HG03025 (cell line): ENCODE data around the gene DTX3.
"Not testable (repeated sequence)": the region's sequence is repeated elsewhere in the genome, so short reads cannot be mapped to it uniquely, and the experiment has no call there.

Experiments
- ATAC-seq: cut with Tn5 transposase; IDR thresholded peaks from one replicate; pipeline ENCODE4 v1.9.1; 2021; ENCODE audit warnings: mild to moderate bottlenecking, moderate library complexity; ENCODE audit not compliant: unreplicated experiment, low FRiP score

The DTX3 gene

DNA sequence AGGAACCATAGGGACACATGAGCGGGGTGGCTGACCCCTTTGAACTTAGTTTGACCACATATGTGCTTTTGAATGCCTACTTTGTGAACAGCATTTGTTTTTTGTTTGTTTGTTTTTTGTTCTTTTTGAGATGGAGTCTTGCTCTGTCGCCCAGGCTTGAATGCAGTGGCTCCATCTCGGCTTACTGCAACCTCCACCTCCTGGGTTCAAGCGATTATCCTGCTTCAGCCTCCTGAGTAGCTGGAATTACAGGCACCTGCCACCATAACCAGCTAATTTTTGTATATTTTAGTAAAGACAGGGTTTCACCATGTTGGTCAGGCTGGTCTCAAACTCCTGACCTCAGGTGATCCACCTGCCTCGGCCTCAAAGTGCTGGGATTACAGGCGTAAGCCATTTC, 13.8 kb downstream of the DTX3 start:
- not testable (repeated sequence) for ATAC-seq

- ATAC-seq: no peak
Observed at GRCh38 chr12:57618966-57619433, 14.4 kb downstream of the DTX3 start.

GRCh38 chr12:57619434-57620244, 15.0 kb downstream of the DTX3 start:
- no peak for ATAC-seq

DNA sequence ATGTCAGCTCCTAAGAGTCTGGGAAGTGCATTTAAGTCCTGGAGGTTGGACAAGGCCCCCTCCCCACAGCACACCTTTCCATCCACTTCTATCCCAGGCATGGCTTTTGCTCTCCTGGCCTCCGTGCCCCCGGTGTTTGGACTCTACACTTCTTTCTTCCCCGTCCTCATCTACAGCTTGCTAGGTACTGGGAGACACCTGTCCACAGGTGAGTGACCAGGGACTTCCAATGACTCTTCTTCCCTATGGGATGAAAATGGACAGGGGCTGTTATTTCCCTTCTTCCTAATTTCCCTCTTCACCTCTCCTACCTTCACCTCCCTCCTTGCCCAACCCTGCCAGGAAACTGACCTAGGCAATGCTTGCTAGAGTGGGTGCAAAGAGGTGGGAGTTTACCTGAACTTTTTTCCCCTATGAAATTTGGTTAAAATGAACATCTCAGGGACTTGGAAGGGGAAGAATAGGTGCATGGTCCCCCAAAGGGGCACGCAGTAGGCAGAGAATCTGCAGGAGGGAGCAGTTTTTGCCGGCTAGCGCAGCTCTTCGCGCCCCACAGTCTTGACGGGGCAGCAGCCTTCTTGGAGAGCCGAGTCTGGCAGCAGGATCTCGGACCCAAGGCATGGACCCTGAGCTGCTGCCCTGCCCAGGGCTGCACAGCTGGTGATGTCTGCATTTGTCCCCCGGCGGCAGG, 15.8 kb downstream of the DTX3 start:
- ATAC-seq: no peak

DNA sequence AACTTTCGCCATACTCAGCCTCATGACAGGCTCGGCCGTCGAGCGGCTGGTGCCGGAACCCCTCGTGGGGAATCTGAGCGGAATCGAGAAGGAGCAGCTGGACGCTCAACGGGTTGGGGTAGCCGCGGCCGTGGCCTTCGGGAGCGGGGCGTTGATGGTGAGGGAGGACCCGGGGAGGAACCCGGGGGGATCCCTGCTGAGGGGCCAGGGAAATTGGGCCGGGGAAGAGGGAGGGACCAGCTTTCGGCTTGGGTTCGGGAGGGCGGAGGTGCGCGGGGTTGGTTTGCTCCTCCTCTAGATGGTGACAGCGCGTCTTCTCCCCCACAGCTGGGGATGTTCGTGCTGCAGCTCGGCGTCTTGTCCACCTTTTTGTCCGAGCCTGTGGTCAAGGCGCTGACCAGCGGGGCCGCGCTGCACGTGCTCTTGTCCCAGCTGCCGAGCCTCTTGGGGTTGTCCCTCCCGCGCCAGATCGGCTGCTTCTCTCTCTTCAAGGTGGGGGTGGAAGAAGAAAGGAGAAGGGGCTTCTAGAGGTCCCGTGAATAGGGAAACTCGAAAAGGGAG, 16.4 kb downstream of the DTX3 start:
- ATAC-seq: no peak

- no peak for ATAC-seq
Observed at GRCh38 chr12:57621497-57622292, 17.1 kb downstream of the DTX3 start.

- ATAC-seq: no peak
Observed at GRCh38 chr12:57622293-57623245, 17.9 kb downstream of the DTX3 start.

DNA sequence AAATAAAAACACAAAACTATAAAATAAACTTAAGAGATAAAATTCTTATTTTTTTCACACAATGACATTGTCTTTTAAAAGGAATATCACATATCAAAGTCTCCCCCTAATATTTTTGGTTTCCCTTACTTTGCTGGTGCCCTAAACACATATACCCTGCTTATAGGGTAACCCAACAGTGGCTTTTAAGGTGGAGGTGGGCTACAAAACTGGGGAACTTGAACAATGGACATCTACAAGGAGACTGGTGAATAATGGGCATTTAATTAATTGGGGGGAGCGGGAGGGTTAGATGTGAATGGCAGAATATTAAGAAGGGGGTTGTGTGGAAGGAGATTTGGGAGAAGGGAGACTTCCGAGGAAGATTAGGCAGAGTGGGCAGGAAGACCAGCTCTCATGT, 18.8 kb downstream of the DTX3 start:
- no peak for ATAC-seq

DNA sequence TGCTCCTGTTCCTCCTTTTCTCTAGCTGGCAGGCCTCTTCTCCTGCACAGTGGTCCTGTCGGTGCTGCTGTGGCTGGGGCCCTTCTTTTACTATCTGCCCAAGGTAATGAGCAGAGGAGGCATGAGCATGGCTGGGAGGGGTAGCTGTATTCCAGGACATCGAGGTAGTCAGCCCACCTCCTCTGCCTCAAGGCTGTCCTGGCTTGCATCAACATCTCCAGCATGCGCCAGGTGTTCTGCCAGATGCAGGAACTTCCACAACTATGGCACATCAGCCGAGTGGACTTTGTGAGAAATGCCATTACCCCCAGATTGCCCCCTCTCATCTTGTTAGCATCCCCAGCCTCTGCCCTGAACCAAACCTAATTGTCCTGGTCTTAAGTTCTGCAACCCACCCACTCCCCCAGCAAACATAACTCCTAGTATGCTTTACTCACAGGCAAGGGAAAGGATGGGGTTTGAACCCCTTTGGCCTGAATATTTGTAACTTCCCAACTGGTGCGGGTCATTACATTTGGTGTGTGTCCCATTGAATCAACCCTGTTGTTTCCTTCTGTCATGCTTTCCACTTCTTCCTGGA, 19.3 kb downstream of the DTX3 start:
- ATAC-seq: no peak

GRCh38 chr12:57624441-57625220, 20.0 kb downstream of the DTX3 start:
- no peak for ATAC-seq

- ATAC-seq: no peak
Observed at GRCh38 chr12:57625261-57626032, 20.8 kb downstream of the DTX3 start.

GRCh38 chr12:57626111-57626920, 21.7 kb downstream of the DTX3 start:
- ATAC-seq: no peak

DNA sequence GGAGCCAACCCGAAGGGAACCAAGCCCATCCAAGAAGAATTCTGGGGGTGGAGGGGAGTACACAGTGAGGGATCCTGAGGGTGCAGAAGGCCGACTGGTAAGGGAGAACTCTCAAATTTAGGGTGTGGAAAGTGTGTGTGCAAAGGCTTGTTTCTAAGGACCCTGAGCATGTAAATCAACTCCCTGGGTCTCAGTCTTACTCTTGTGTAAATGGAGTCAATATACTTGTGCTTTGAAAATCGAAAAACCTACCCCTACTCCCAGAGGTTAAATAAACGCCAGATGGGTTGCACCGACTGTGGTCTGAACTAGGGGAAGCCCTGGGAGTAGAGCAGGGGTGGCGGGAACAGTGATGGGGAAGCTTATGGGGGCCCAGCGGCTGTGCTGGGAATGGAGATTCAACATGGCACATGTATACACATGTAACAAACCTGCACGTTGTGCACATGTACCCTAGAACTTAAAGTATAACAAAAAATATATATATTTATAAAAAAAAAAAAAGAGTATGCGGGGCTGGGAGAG, 22.4 kb downstream of the DTX3 start:
- no peak for ATAC-seq

DNA sequence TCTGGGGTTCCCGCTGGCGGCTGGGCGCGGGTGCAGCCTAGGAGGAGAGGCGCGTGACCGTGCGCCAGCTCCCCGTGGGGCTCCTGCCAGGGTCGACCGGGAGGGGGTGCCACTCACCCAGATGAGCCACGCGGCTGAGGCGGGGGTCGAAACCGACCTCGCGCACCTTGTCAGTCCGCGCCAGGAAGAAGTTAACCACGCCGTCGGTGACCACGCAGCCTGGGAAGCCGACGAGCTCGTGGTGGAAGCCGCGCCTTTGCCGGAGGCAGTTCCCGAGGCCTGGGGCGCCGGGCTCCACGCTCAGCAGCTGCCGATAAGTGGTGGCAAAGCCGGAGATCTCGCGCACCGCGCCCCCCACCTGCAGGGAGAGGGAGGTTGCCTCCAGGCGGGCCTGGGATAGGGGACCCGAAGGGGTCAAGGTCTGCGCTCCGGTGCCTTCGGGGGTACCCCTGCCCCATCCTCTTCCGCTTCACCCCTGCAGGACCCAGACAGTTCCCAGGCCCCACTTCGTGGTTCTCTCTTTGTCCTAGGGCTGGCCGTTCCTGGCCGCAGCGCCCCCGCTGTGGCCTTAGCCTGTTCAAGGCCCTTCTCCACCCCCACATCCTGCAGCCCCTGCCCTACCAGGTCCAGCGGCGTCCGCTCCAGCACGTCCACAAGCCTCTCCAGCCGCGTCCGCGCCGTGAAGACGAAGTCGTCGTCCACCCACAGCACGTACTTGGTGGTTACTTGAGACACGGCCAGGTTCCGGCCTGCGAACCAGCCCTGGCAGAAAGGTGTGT, 23.1 kb downstream of the DTX3 start:
- ATAC-seq: no peak

DNA sequence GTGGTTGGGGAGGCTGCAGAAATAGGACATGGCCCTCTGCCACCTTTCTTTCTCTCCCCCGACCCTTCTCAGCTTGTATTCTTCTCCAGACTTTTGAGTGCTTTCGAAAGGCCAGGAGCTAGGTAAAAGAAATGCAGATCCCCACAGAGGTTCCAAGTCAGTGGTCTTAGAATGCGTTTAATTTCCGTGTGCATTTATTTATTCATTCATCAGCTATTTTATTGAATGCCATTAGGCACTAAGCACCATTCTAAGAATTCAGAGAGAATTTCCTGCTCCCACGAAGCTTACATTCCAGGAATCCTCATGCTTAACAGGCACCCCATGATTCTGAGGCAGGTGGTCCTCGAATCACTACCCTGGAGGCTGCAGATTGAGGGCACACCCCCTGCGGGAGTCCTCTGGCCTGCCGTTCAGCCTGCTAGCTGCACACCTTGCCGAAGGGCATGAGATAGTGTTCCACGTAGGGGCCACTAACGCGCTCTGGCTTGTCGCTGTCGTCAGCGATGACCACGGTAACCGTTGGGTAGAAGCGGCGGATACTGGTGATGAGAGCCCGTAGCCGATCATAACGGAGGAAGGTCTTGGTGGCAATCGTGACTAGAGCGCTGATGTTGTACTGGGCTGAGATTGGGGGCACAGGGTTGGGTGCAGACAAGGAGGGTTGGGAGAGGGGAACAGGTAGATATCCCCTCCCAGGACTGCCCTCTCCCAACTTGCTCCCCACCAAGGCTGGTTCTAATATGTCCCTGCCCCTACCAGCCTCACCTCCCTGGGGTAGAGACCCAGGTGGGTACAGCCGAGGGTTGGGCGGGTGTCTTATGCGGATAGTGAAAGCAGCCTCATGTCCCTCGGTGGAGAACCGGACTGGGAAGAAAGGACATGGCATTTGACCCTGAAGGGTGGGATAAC, 23.9 kb downstream of the DTX3 start:
- ATAC-seq: no peak
